Adipose tissue (tissue), 3 donors: ENCODE measurements around the gene DNER. TPM values are rescaled to one million over a fixed set of nuclear protein-coding genes. Genes with fewer than 3 reads are reported as not detected.

Experiments used
- H3K27ac ChIP-seq: one replicate; pipeline ENCODE4 v1.5.1; 2013; ENCODE audit warnings: low read depth, low read length
- WGBS, 3 donors: extraction: QIAGEN DNeasy Blood & Tissue Kit; methylation state at CpG; one replicate each; pipeline ENCODE4 v1.1.7; 2013; 5-methylcytosine and 5-hydroxymethylcytosine counted together
- polyA plus RNA-seq, 3 donors: library from polyadenylated mRNA; stranded (reverse); fragments of 200-250 nt; gene quantifications; one replicate each; pipeline ENCODE4 v1.2.3, GENCODE V29; 2013
- donor health status: healthy with polysubstance abuse.
- donor health status: Bipolar disorder and iron deficiency.
- donor health status: healthy.

Gene DNER
- polyA plus RNA-seq, 3 donors = 0.30 to 10.8 (median 1.4) TPM

GRCh38 chr2:229475778-229476177 lies 238.6 kb downstream of the DNER start:
- 42 to 59% (median 53%) methylated on average over 7 of the region's 7 CpGs for WGBS, 3 donors
- H3K27ac ChIP-seq = no peak overlapping the region

- 68 to 88% (median 80%) methylated on average over 4 of the region's 4 CpGs for WGBS, 3 donors
- H3K27ac ChIP-seq = no peak overlapping the region
Measured at GRCh38 chr2:229474125-229474524, 240.2 kb downstream of the DNER start.

GRCh38 chr2:229470781-229471180 lies 243.6 kb downstream of the DNER start:
- 89 to 96% (median 95%) methylated on average over 2 of the region's 2 CpGs for WGBS, 3 donors
- no peak overlapping the region for H3K27ac ChIP-seq

GRCh38 chr2:229467783-229468182 lies 246.6 kb downstream of the DNER start:
- H3K27ac ChIP-seq = no peak overlapping the region
- 56 to 77% (median 66%) methylated on average over 7 of the region's 7 CpGs for WGBS, 3 donors

GRCh38 chr2:229463841-229464346 lies 250.5 kb downstream of the DNER start:
- H3K27ac ChIP-seq = no peak overlapping the region
- 39 to 49% (median 39%) methylated on average over 2 of the region's 2 CpGs for WGBS, 3 donors

- H3K27ac ChIP-seq = no peak overlapping the region
Measured at GRCh38 chr2:229462112-229462511, 252.2 kb downstream of the DNER start.

GRCh38 chr2:229456091-229456490 lies 258.3 kb downstream of the DNER start:
- no peak overlapping the region for H3K27ac ChIP-seq
- 72 to 92% (median 90%) methylated on average over 6 of the region's 6 CpGs for WGBS, 3 donors

GRCh38 chr2:229454934-229455631 lies 259.3 kb downstream of the DNER start:
- WGBS, 3 donors = 60 to 67% (median 65%) methylated on average over 7 of the region's 7 CpGs
- H3K27ac ChIP-seq = no peak overlapping the region

- H3K27ac ChIP-seq = no peak overlapping the region
Measured at GRCh38 chr2:229453230-229453629, 261.1 kb downstream of the DNER start.

- WGBS, 3 donors = 74 to 91% (median 89%) methylated on average over 3 of the region's 3 CpGs
- no peak overlapping the region for H3K27ac ChIP-seq
Measured at GRCh38 chr2:229451852-229452251, 262.5 kb downstream of the DNER start.

GRCh38 chr2:229447227-229447626 lies 267.1 kb downstream of the DNER start:
- 80 to 95% (median 94%) methylated on average over 12 of the region's 12 CpGs for WGBS, 3 donors
- no peak overlapping the region for H3K27ac ChIP-seq

GRCh38 chr2:229446350-229446749 lies 268.0 kb downstream of the DNER start:
- H3K27ac ChIP-seq = no peak overlapping the region
- 63 to 79% (median 68%) methylated on average over 6 of the region's 6 CpGs for WGBS, 3 donors

- WGBS, 3 donors = 40 to 58% (median 49%) methylated on average over 11 of the region's 11 CpGs
Measured at GRCh38 chr2:229445501-229446211, 268.7 kb downstream of the DNER start.

GRCh38 chr2:229445019-229445418 lies 269.3 kb downstream of the DNER start:
- no peak overlapping the region for H3K27ac ChIP-seq
- WGBS, 3 donors = 21 to 63% (median 59%) methylated on average over 7 of the region's 7 CpGs

More at GRCh38 chr2:229445501-229446211, 268.7 kb downstream of the DNER start:
- H3K27ac ChIP-seq = no peak overlapping the region

- WGBS, 3 donors = 63 to 68% (median 64%) methylated on average over 13 of the region's 13 CpGs
- no peak overlapping the region for H3K27ac ChIP-seq
Measured at GRCh38 chr2:229443546-229444268, 270.6 kb downstream of the DNER start.

GRCh38 chr2:229443141-229443540 lies 271.2 kb downstream of the DNER start:
- 39 to 56% (median 46%) methylated on average over 3 of the region's 3 CpGs for WGBS, 3 donors
- H3K27ac ChIP-seq = no peak overlapping the region

- 73 to 93% (median 93%) methylated on average over 6 of the region's 6 CpGs for WGBS, 3 donors
- no peak overlapping the region for H3K27ac ChIP-seq
Measured at GRCh38 chr2:229438430-229439159, 275.8 kb downstream of the DNER start.

- no peak overlapping the region for H3K27ac ChIP-seq
- 81 to 89% (median 89%) methylated on average over 2 of the region's 2 CpGs for WGBS, 3 donors
Measured at GRCh38 chr2:229437467-229437866, 276.9 kb downstream of the DNER start.

GRCh38 chr2:229434187-229434586 lies 280.2 kb downstream of the DNER start:
- 29 to 65% (median 51%) methylated on average over 2 of the region's 2 CpGs for WGBS, 3 donors
- H3K27ac ChIP-seq = no peak overlapping the region
